GM23338 (cell line): ENCODE data around the gene GLCE. TPM values are rescaled to one million over a fixed set of nuclear protein-coding genes. Genes with fewer than 3 reads are reported as not detected.

ENCODE experiments used
- ATAC-seq: fragments of 200-7000 bp; cut with Tn5 transposase; 3 replicates; pipeline ENCODE4 v1.9.1; 2020
- DNase-seq: peaks from one replicate; pipeline ENCODE4 v3.0.0-alpha.2; 2015; ENCODE audit warnings: low spot score
- H2AFZ ChIP-seq: fragments of 200-600 bp; sonication (generic); 2 replicates; pipeline ENCODE4 v1.8.0; 2016; ENCODE audit warnings: antibody characterized with exemption, mild to moderate bottlenecking, moderate library complexity
- H3F3A ChIP-seq: fragments of 200-600 bp; sonication (generic); replicated peaks from 2 replicates; pipeline ENCODE4 v1.8.0; 2017; ENCODE audit warnings: antibody characterized with exemption, mixed run types, low read depth
- H3K27ac ChIP-seq: fragments of 200-600 bp; sonication (generic); 2 replicates; pipeline ENCODE4 v1.6.1; 2016; ENCODE audit warnings: low read depth
- H3K27me3 ChIP-seq: fragments of 200-600 bp; sonication (generic); 2 replicates; pipeline ENCODE4 v1.8.0; 2016; ENCODE audit warnings: mild to moderate bottlenecking, mixed run types, moderate library complexity; ENCODE audit not compliant: insufficient read depth
- H3K36me3 ChIP-seq: fragments of 200-600 bp; sonication (generic); 2 replicates; pipeline ENCODE4 v1.8.0; 2016; ENCODE audit warnings: mild to moderate bottlenecking; ENCODE audit not compliant: insufficient read depth
- H3K4me1 ChIP-seq: fragments of 200-600 bp; sonication (generic); 2 replicates; pipeline ENCODE4 v1.8.0; 2016; ENCODE audit warnings: mild to moderate bottlenecking, moderate library complexity; ENCODE audit not compliant: insufficient read depth
- H3K4me2 ChIP-seq: fragments of 200-600 bp; sonication (generic); 2 replicates; pipeline ENCODE4 v1.7.1; 2017; ENCODE audit warnings: mixed run types
- H3K4me3 ChIP-seq: fragments of 200-600 bp; sonication (generic); 2 replicates; pipeline ENCODE4 v1.6.1; 2016; ENCODE audit warnings: mixed run types
- H3K79me2 ChIP-seq: fragments of 200-600 bp; sonication (generic); replicated peaks from 2 replicates; pipeline ENCODE4 v1.8.0; 2017; ENCODE audit warnings: mild to moderate bottlenecking; ENCODE audit not compliant: insufficient read depth
- H3K9me2 ChIP-seq: fragments of 200-600 bp; sonication (generic); 2 replicates; pipeline ENCODE4 v1.8.0; 2017; ENCODE audit not compliant: insufficient read depth
- H4K20me1 ChIP-seq: fragments of 200-600 bp; sonication (generic); replicated peaks from 2 replicates; pipeline ENCODE4 v1.8.0; 2017; ENCODE audit warnings: mild to moderate bottlenecking; ENCODE audit not compliant: insufficient read depth
- H3K27ac Mint-ChIP-seq: 2 replicates; pipeline ENCODE4 v1.8.0; 2020; ENCODE audit warnings: inconsistent platforms, mild to moderate bottlenecking, moderate library complexity, mixed read lengths
- H3K27me3 Mint-ChIP-seq: 3 replicates; pipeline ENCODE4 v1.8.0; 2022; ENCODE audit warnings: low read depth, mild to moderate bottlenecking, moderate library complexity, mixed read lengths, inconsistent platforms; ENCODE audit not compliant: insufficient read depth, poor library complexity
- H3K36me3 Mint-ChIP-seq: 3 replicates; pipeline ENCODE4 v1.8.0; 2021; ENCODE audit warnings: low read depth, mild to moderate bottlenecking, inconsistent platforms, moderate library complexity, mixed read lengths
- H3K4me1 Mint-ChIP-seq: 3 replicates; pipeline ENCODE4 v1.8.0; 2020; ENCODE audit warnings: mild to moderate bottlenecking, inconsistent platforms, mixed read lengths
- H3K4me3 Mint-ChIP-seq: 3 replicates; pipeline ENCODE4 v1.8.0; 2021; ENCODE audit warnings: moderate library complexity, mild to moderate bottlenecking, inconsistent platforms, mixed read lengths
- H3K9me3 Mint-ChIP-seq: 3 replicates; pipeline ENCODE4 v1.8.0; 2020; ENCODE audit warnings: moderate library complexity, mild to moderate bottlenecking, inconsistent platforms, mixed read lengths
- CREB1 ChIP-seq: fragments of 250-450 bp; sonication (Bioruptor Pico); IDR thresholded peaks from 2 replicates; pipeline ENCODE4 v1.5.0; 2020; ENCODE audit warnings: low read depth, mild to moderate bottlenecking, moderate library complexity
- CTCF ChIP-seq, 2 experiments: fragments of 200-600 bp in 1 of 2; sonication (generic) in 1 of 2; conservative IDR thresholded peaks; 2 replicates each; pipeline versions ENCODE4 v1.5.1 to v1.6.1; 2016 to 2017; ENCODE audit warnings: antibody characterized with exemption in 2 of 2, low read depth in 2 of 2, mild to moderate bottlenecking in 2 of 2, moderate library complexity in 1 of 2
- ETS1 ChIP-seq: IDR thresholded peaks from 2 replicates; pipeline ENCODE4 v1.6.1; 2016; ENCODE audit warnings: antibody characterized with exemption
- EZH2 ChIP-seq: fragments of 200-600 bp; sonication (generic); IDR thresholded peaks from one replicate; pipeline ENCODE4 v1.8.0; 2017; ENCODE audit warnings: antibody characterized with exemption, mild to moderate bottlenecking, low read depth; ENCODE audit not compliant: unreplicated experiment
- EZH2phosphoT487 ChIP-seq: fragments of 200-600 bp; sonication (generic); IDR thresholded peaks from one replicate; pipeline ENCODE4 v1.8.1; 2018; ENCODE audit warnings: antibody characterized with exemption; ENCODE audit not compliant: unreplicated experiment
- JUNB ChIP-seq: IDR thresholded peaks from one replicate; pipeline ENCODE4 v1.6.1; 2016; ENCODE audit warnings: antibody characterized with exemption; ENCODE audit not compliant: unreplicated experiment
- NANOG ChIP-seq: IDR thresholded peaks from 2 replicates; pipeline ENCODE4 v1.6.1; 2016; ENCODE audit warnings: antibody characterized with exemption, borderline replicate concordance
- POLR2AphosphoS5 ChIP-seq: IDR thresholded peaks from 2 replicates; pipeline ENCODE4 v1.6.1; 2016; ENCODE audit warnings: antibody characterized with exemption, low read depth
- REST ChIP-seq: IDR thresholded peaks from one replicate; pipeline ENCODE4 v1.6.1; 2018; ENCODE audit warnings: antibody characterized with exemption; ENCODE audit not compliant: unreplicated experiment
- STAT1 ChIP-seq: IDR thresholded peaks from one replicate; pipeline ENCODE4 v1.6.1; 2016; ENCODE audit warnings: antibody characterized with exemption; ENCODE audit not compliant: unreplicated experiment
- ZNF114 ChIP-seq: fragments of 250-450 bp; sonication (Bioruptor Pico); IDR thresholded peaks from 2 replicates; pipeline ENCODE4 v1.5.0; 2020; ENCODE audit warnings: mild to moderate bottlenecking, moderate library complexity
- ZNF331 ChIP-seq: fragments of 250-450 bp; sonication (Bioruptor Pico); IDR thresholded peaks from 2 replicates; pipeline ENCODE4 v1.5.0; 2020; ENCODE audit warnings: low read depth, mild to moderate bottlenecking, moderate library complexity
- ZNF462 ChIP-seq: fragments of 250-450 bp; sonication (Bioruptor Pico); IDR thresholded peaks from 2 replicates; pipeline ENCODE4 v1.5.0; 2020; ENCODE audit warnings: mild to moderate bottlenecking, moderate library complexity
- polyA plus RNA-seq: library from polyadenylated mRNA; unstranded; fragments of >200 nt; fragmentation: Nextera tagmentation; extraction: Ambion mirVana; gene quantifications from 2 replicates; pipeline ENCODE4 v1.2.1, GENCODE V29; 2016
- total RNA-seq: library from RNA; depleted of rRNA; stranded (reverse); fragments of >200 nt; shearing (Covaris generic); gene quantifications from 2 replicates; pipeline ENCODE4 v1.2.3, GENCODE V29; 2014

GLCE gene
- total and polyA plus RNA-seq, 2 experiments from 2014 or later = 7.5 to 15.5 TPM

GRCh38 chr15:69150336-69150735, 10.1 kb upstream of the GLCE start:
- Histone ChIP-seq H3K4me1 (peaks cover 6% of the 10 kb centered on the region; the same call in 1 of the 2 replicates), H3K27me3 (no peaks in the 10 kb centered on the region), H2AFZ (no peak overlapping the region), H3K4me3 (no peak overlapping the region), H4K20me1 (no peaks in the 10 kb centered on the region), H3K36me3 (no peaks in the 10 kb centered on the region), H3K27ac (no peak overlapping the region), H3K4me2 (no peak overlapping the region), H3F3A (0 out of 2 replicates have a peak, but pooled peaks cover 6% of the 10 kb centered on the region), H3K79me2 (no peaks in the 10 kb centered on the region), H3K9me2 (peaks cover 13% of the 10 kb centered on the region; the same call in 1 of the 2 replicates)
- DNase-seq (no peak), ATAC-seq (no peak)
- Mint-ChIP-seq H3K4me3 (no peak overlapping the region), H3K9me3 (no peaks in the 10 kb centered on the region), H3K27ac (no peak overlapping the region), H3K4me1 (peaks cover 7% of the 10 kb centered on the region; the same call in 2 of the 3 replicates), H3K27me3 (peaks cover 6% of the 10 kb centered on the region), H3K36me3 (no peaks in the 10 kb centered on the region)
- TF ChIP-seq ZNF114 (CRISPR knock-in tag) = no peak
- no peak for TF ChIP-seq EZH2phosphoT487
- TF ChIP-seq ZNF462 (CRISPR knock-in tag) = no peak
- TF ChIP-seq ETS1 = no peak
- no peak for TF ChIP-seq STAT1
- no peak for TF ChIP-seq NANOG
- TF ChIP-seq JUNB = no peak
- no peak for TF ChIP-seq ZNF331 (CRISPR knock-in tag)
- no peak for TF ChIP-seq CTCF (conservative IDR thresholded peaks at IDR 0.05; ENCODE audit: low read depth in 2 of 2)
- no peak for TF ChIP-seq REST
- TF ChIP-seq EZH2 = no peak
- no peak for TF ChIP-seq POLR2AphosphoS5
- TF ChIP-seq CREB1 (CRISPR knock-in tag) = no peak
